Activated CD4-positive, alpha-beta memory T cell treated with anti-CD3 and anti-CD28 coated beads for 36 hours (primary cell): ENCODE data around the gene TOP1. TPM values are rescaled to one million over a fixed set of nuclear protein-coding genes. Genes with fewer than 3 reads are reported as not detected.
"Not testable (repeated sequence)": the region's sequence is repeated elsewhere in the genome, so short reads cannot be mapped to it uniquely, and the experiment has no call there.

ENCODE experiments used
- CTCF ChIA-PET: fragments of 350-600 bp; sonication (Branson Sonifier 250); formaldehyde crosslinking; loops from one replicate; lab custom pipeline; 2021; ENCODE audit warnings: antibody characterized with exemption, inconsistent platforms; lab: Charles Lee
- POLR2A ChIA-PET: fragments of 350-600 bp; sonication (Branson Sonifier 250); formaldehyde crosslinking; loops from one replicate; lab custom pipeline; 2021; ENCODE audit warnings: antibody characterized with exemption; lab: Charles Lee
- DNase-seq: peaks from one replicate; pipeline ENCODE4 v3.0.0-alpha.2; 2020
- H3K27ac Mint-ChIP-seq: one replicate; pipeline ENCODE4 v1.8.0; 2021; ENCODE audit warnings: mixed read lengths
- H3K27me3 Mint-ChIP-seq: one replicate; pipeline ENCODE4 v1.8.0; 2021; ENCODE audit warnings: mixed read lengths
- H3K36me3 Mint-ChIP-seq: one replicate; pipeline ENCODE4 v1.8.0; 2021; ENCODE audit warnings: mixed read lengths
- H3K4me1 Mint-ChIP-seq: one replicate; pipeline ENCODE4 v1.8.0; 2021; ENCODE audit warnings: low read depth, mixed read lengths
- H3K4me3 Mint-ChIP-seq: one replicate; pipeline ENCODE4 v1.8.0; 2021; ENCODE audit warnings: mild to moderate bottlenecking, mixed read lengths
- H3K9me3 Mint-ChIP-seq: one replicate; pipeline ENCODE4 v1.8.0; 2021; ENCODE audit warnings: mixed read lengths
- intact Hi-C: fragments of 100-400 bp; cut with micrococcal nuclease; formaldehyde crosslinking; loops from one replicate; pipeline ENCODE4 v1.15.1; 2023
- total RNA-seq, 2 experiments: library from RNA; stranded (reverse); gene quantifications; one replicate each; pipeline ENCODE4 v1.2.3, GENCODE V29; 2021

TOP1 gene
- total RNA-seq, 2 experiments from 2014 or later, result 128 TPM

DNA sequence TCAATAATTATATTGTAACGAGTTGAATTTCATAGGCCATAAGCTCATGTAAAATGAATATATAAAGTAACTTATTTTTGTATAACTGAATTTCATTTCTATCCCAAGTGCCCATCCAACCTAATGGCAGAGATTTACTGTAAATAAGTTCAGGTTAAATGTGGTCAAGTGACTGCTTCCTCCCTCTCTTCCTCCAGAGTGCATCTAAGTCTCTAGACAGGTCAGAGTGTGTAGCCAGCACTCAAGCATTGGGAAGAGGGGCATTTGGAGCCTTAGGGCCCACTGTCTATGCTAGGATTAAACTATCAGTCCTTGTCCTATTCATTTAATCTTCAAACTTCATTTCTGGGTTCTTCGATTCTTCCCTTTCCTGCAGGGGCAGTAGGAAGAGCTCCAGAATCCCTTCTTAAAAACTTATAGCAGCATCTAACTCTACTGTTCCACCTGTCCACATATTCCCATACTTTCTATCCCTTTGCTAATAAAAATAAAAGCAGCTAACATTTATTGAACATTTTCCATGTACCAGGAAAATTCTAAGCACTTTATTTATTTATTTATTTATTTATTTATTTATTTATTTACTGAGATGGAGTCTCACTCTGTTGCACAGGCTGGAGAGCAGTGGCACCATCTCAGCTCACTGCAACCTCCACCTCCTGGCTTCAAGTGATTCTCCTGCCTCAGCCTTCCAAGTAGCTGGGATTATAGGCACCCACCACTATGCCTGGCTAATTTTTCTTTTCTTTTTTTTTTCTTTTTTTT lies 36.1 kb upstream of the TOP1 start:
- H3K4me1 Mint-ChIP-seq, result peaks cover 15% of the 10 kb centered on the region
- POLR2A ChIA-PET, result interaction anchor here (0.6 kb wide), 1 partner anchor 61 kb away, joined by 3 read pairs; no protein-coding TSS in a partner anchor

DNA sequence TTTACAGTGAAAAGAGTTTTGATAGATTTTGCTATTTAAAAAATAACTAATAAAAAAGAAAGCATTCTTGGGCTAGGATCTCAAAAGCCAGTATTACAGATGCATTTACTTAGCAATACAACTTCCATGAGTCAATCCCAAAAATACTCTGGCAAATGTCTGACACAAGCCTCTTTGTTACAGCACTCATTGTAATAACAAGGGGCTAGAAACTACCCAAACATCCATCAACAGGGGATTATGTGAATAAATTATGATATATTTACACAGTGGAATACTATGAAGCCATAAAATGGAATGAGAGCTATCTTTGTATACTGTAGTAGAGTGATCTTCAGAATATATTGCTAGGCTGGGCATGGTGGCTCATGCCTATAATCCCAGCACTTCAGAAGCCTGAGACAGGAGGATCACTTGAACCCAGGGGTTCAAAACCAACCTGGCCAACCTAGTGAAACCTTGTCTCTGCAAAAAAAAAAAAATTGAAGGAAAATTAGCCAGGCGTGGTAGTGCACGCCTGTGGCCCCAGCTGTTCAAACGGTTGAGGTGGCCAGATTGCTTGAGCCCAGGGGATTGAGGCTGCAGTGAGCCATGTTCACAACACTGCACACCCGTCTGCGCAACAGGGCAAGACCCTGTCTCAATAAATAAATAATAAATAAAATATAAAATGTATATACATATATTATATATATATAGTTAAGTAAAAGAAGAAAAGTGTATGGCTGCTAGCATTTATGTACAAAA lies 34.7 kb upstream of the TOP1 start:
- POLR2A ChIA-PET, result no interaction called here
- Mint-ChIP-seq H3K9me3 (no peaks in the 10 kb centered on the region), H3K27me3 (no peaks in the 10 kb centered on the region), H3K4me3 (no peak overlapping the region), H3K4me1 (peaks cover 14% of the 10 kb centered on the region), H3K27ac (no peak overlapping the region), H3K36me3 (no peaks in the 10 kb centered on the region)
- no peak for DNase-seq
- CTCF ChIA-PET, result interaction anchor here (1.5 to 9.0 kb wide), 4 partner anchors 25 to 101 kb away, joined by 4 to 373 read pairs (median 9); partner anchors contain the start of gene TOP1
- intact Hi-C loops, result loop anchor here (5.0 kb wide), 1 partner anchor 83 kb away; no protein-coding TSS in a partner anchor

More for the DNA sequence above, 36.1 kb upstream of the TOP1 start:
- Mint-ChIP-seq H3K36me3 (no peaks in the 10 kb centered on the region), H3K9me3 (no peaks in the 10 kb centered on the region), H3K27ac (no peak overlapping the region), H3K4me3 (no peak overlapping the region), H3K27me3 (no peaks in the 10 kb centered on the region)
- intact Hi-C loops, result loop anchor here (5.0 kb wide), 1 partner anchor 85 kb away; no protein-coding TSS in a partner anchor
- no peak for DNase-seq
- CTCF ChIA-PET, result interaction anchor here (1.2 to 9.0 kb wide), 15 partner anchors 9 to 241 kb away, joined by 3 to 373 read pairs (median 14); partner anchors contain the start of gene TOP1

DNA sequence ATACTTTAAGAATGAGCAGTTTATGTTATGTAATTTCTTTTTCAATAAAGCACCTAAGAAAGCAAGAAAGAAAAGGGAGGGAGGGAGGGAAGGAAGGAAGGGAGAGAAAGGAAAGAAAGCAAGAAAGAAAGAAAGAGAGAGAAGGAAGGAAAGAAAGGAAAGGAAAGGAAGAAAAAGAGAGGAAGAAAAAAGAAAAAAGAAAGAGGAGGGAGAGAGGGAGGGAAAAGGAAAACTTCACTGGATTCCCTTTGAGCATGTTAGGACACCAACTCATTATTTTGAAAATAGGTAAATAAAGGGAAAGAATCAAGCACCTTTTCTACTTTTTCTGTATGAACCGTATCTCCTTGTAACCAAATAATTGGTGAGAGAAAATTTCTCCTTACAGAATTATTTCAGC lies 32.3 kb upstream of the TOP1 start:
- POLR2A ChIA-PET, result no interaction called here
- DNase-seq, result no peak
- peaks cover 5% of the 10 kb centered on the region for H3K4me1 Mint-ChIP-seq

DNA sequence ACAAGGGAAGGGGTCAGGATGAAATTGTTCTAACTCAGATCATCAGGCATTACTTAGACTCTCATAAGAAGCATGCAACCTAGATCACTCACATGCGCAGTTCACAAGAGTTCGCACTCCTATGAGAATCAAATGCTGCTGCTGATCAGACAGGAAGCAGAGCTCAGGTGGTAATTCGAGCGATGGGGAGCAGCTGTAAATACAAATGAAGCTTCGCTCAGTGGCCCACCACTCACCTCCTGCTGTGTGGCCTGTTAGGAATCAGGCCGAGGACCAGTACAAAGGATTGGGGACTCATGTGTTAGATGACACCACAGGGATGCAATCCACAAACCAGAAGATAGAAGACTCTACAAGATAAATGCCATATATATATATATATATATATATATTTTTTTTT lies 31.5 kb upstream of the TOP1 start:
- no peak for DNase-seq
- H3K9me3 Mint-ChIP-seq, result no peaks in the 10 kb centered on the region
- H3K27ac Mint-ChIP-seq, result no peak overlapping the region
- H3K36me3 Mint-ChIP-seq, result no peaks in the 10 kb centered on the region
- no peak overlapping the region for H3K4me3 Mint-ChIP-seq
- H3K4me1 Mint-ChIP-seq, result peaks cover 3% of the 10 kb centered on the region
- CTCF ChIA-PET, result no interaction called here
- intact Hi-C loops, result no loop called here
- POLR2A ChIA-PET, result no interaction called here
- H3K27me3 Mint-ChIP-seq, result no peaks in the 10 kb centered on the region

More for the DNA sequence above, 32.3 kb upstream of the TOP1 start:
- CTCF ChIA-PET, result interaction anchor here (2.5 kb wide), 1 partner anchor 99 kb away, joined by 8 read pairs; no protein-coding TSS in a partner anchor
- no peak overlapping the region for H3K27ac Mint-ChIP-seq
- H3K4me3 Mint-ChIP-seq, result no peak overlapping the region
- H3K27me3 Mint-ChIP-seq, result no peaks in the 10 kb centered on the region
- no peaks in the 10 kb centered on the region for H3K36me3 Mint-ChIP-seq
- intact Hi-C loops, result no loop called here
- H3K9me3 Mint-ChIP-seq, result no peaks in the 10 kb centered on the region

DNA sequence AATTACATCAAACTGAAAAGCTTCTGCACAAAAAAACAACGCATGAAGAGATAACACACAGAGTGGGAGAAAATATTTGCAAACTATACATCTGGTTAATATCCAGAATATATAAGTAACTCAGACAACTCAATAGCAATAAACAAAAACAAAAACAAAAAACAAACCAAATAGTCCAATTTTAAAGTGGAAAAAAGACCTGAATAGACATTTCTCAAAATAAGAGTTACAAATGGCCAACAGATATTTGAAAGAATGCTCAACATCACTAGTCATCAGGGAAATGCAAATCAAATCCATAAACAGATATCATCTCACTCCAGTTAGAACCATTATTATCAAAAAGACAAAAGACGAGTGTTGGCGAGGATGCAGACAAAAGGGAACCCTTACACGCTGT lies 28.8 kb upstream of the TOP1 start:
- H3K36me3 Mint-ChIP-seq, result no peaks in the 10 kb centered on the region
- no peak for DNase-seq
- no peaks in the 10 kb centered on the region for H3K27me3 Mint-ChIP-seq
- H3K4me1 Mint-ChIP-seq, result peaks cover 29% of the 10 kb centered on the region
- ChIA-PET CTCF (interaction anchor here (4.4 kb wide), 1 partner anchor 8 kb away, joined by 21 read pairs; no protein-coding TSS in a partner anchor), POLR2A (no interaction called here)
- intact Hi-C loops, result no loop called here
- H3K27ac Mint-ChIP-seq, result no peak overlapping the region
- no peak overlapping the region for H3K4me3 Mint-ChIP-seq
- no peaks in the 10 kb centered on the region for H3K9me3 Mint-ChIP-seq

DNA sequence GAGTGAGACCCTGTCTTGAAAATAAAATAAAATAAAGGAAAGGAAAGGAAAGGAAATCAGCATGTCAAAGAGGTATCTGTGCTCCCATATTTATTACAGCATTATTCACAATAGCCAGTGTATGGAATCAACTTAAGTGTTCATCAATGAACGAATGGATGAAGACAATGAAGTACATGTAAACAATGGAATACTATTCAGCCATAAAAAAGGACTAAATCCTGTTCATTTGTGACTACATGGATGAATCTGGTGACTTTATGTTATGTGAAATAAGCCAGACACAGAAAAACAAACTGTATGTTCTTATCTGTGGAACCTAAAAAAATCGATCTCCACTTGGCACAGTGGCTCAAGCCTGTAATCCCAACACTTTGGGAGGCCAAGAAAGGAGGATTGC lies 28.0 kb upstream of the TOP1 start:
- DNase-seq, result no peak
- POLR2A ChIA-PET, result no interaction called here
- no peaks in the 10 kb centered on the region for H3K27me3 Mint-ChIP-seq
- H3K36me3 Mint-ChIP-seq, result no peaks in the 10 kb centered on the region
- H3K27ac Mint-ChIP-seq, result no peak overlapping the region
- H3K4me3 Mint-ChIP-seq, result no peak overlapping the region
- no peaks in the 10 kb centered on the region for H3K9me3 Mint-ChIP-seq
- peaks cover 36% of the 10 kb centered on the region for H3K4me1 Mint-ChIP-seq
- CTCF ChIA-PET, result interaction anchor here (1.6 to 4.4 kb wide), 2 partner anchors 9 to 94 kb away, joined by 4 to 21 read pairs; no protein-coding TSS in a partner anchor
- intact Hi-C loops, result no loop called here

DNA sequence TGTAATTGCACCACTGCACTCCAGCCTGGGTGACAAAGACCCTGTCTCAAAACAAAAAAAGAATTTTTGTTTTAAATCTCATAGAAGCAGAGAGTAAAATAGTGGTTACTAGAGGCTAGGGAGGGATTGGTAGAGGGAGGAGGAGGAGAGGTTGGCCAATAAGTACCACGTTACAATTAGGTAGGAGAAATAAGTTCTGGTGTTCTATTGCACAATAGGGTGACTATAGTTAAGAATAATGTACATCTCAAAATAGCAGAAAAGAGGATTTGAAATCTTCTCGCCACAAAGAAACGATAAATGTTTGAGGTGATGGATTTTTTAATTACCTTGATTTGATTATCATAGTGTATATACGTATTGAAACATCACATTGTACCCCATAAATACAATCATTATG lies 27.1 kb upstream of the TOP1 start:
- CTCF ChIA-PET, result interaction anchor here (1.6 to 4.4 kb wide), 2 partner anchors 10 to 93 kb away, joined by 4 to 21 read pairs; no protein-coding TSS in a partner anchor
- no peaks in the 10 kb centered on the region for H3K9me3 Mint-ChIP-seq
- no peak overlapping the region for H3K27ac Mint-ChIP-seq
- H3K27me3 Mint-ChIP-seq, result no peaks in the 10 kb centered on the region
- H3K4me1 Mint-ChIP-seq, result peaks cover 38% of the 10 kb centered on the region
- intact Hi-C loops, result no loop called here
- no peak overlapping the region for H3K4me3 Mint-ChIP-seq
- no peak for DNase-seq
- H3K36me3 Mint-ChIP-seq, result peaks cover 2% of the 10 kb centered on the region
- POLR2A ChIA-PET, result no interaction called here

DNA sequence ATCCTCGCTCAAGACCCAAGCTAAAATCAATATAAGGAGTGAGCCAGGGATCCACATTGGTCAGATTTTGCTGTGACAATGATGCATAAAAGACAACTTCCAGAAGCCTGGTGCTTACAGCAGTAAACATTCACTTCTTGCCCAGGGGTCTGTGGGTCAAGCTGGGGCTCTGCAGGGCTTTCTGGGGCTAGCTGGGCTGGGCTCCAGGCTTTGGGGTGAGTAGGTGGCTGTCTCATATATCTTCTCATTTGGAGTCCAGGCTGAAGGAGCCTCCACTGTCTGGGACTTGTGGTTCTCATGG lies 25.8 kb upstream of the TOP1 start:
- Mint-ChIP-seq H3K27me3 (no peaks in the 10 kb centered on the region), H3K9me3 (no peaks in the 10 kb centered on the region), H3K4me1 (peaks cover 41% of the 10 kb centered on the region), H3K36me3 (peaks cover 2% of the 10 kb centered on the region), H3K27ac (peak overlapping the region; percentile 99), H3K4me3 (peak overlapping the region; percentile 67)
- CTCF ChIA-PET, result interaction anchor here (1.0 to 4.4 kb wide), 2 partner anchors 11 to 93 kb away, joined by 3 to 21 read pairs; no protein-coding TSS in a partner anchor
- no peak for DNase-seq
- intact Hi-C loops, result loop anchor here (1.0 kb wide), 8 partner anchors 11 to 426 kb away; partner anchors contain the start of gene TOP1
- POLR2A ChIA-PET, result no interaction called here

DNA sequence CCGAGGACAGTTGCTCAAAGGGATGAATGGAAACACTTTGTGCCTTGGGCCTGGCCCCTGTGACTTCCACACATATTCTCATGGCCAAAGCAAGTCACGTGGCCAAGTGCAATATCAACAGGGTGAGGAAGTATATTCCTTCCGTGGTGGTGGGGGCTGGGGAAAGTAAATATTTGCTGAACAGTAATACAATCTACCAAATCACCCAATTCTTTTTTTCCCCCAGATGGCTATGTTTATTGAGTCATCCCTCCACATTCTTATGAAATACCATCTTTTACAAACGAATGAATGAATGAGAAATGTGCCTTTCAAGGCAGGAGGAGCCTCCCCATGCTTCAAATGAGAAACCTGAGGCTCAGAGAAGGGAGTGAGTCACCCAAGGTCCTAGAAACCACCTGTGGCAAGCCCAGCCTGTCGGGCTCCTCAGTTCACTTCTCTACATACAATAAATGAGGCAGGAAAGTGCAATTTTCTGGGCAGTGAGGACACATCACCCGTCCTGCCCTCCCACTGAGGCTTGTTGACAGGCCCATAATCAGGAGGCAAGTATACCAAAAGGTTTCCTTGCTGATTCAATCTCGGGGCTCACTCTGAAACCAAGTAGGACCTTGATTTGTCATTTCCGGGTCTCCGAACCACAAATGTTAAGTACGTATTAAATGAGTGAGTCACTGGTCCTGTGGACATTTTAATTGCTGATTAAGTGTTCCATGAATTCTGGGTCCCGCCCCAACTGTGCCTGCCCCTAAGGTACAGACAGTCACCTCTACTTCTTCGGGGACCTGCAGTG lies 25.3 kb upstream of the TOP1 start:
- CTCF ChIA-PET, result interaction anchor here (4.4 to 5.4 kb wide), 2 partner anchors 12 kb away, joined by 21 to 36 read pairs; no protein-coding TSS in a partner anchor
- Mint-ChIP-seq H3K27ac (peak overlapping the region; percentile 99), H3K27me3 (no peaks in the 10 kb centered on the region), H3K4me1 (peaks cover 47% of the 10 kb centered on the region), H3K36me3 (peaks cover 2% of the 10 kb centered on the region), H3K4me3 (peak overlapping the region; percentile 67), H3K9me3 (no peaks in the 10 kb centered on the region)
- POLR2A ChIA-PET, result no interaction called here
- intact Hi-C loops, result loop anchor here (1.0 kb wide), 8 partner anchors 12 to 425 kb away; partner anchors contain the start of gene TOP1
- DNase-seq, result peak; percentile 89

DNA sequence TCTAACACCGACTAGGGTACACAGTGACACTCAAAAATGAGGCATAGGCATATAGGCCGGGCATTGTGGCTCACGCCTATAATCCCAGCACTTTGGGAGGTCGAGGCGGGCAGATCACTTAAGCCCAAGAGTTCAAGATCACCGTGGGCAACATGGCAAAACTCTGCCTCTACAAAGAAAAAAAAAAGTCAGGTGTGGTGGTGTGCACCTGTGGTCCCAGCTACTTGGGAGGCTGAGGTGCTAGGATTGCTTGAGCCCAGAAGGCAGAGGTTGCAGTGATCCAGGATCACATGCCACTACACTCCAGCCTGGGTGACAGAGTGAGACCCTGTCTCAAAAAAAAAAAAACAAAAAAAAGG lies 24.7 kb upstream of the TOP1 start:
- intact Hi-C loops, result loop anchor here (1.0 kb wide), 8 partner anchors 13 to 424 kb away; partner anchors contain the start of gene TOP1
- Mint-ChIP-seq H3K4me3 (peak overlapping the region; percentile 49), H3K27ac (peak overlapping the region; percentile 99), H3K4me1 (peaks cover 49% of the 10 kb centered on the region)
- ChIA-PET CTCF (interaction anchor here (5.4 kb wide), 1 partner anchor 13 kb away, joined by 36 read pairs; no protein-coding TSS in a partner anchor), POLR2A (interaction anchor here (0.6 kb wide), 1 partner anchor 139 kb away, joined by 3 read pairs; no protein-coding TSS in a partner anchor)
- not testable (repeated sequence) for H3K9me3 Mint-ChIP-seq, H3K27me3 Mint-ChIP-seq, DNase-seq, H3K36me3 Mint-ChIP-seq
